HG03432 (cell line): ENCODE data around the gene SLC16A10.
"Not testable (repeated sequence)": the region's sequence is repeated elsewhere in the genome, so short reads cannot be mapped to it uniquely, and the experiment has no call there.

Source experiments
- ATAC-seq: cut with Tn5 transposase; IDR thresholded peaks from one replicate; pipeline ENCODE4 v1.9.1; 2021; ENCODE audit warnings: mild to moderate bottlenecking, moderate library complexity; ENCODE audit not compliant: unreplicated experiment

The SLC16A10 gene

DNA sequence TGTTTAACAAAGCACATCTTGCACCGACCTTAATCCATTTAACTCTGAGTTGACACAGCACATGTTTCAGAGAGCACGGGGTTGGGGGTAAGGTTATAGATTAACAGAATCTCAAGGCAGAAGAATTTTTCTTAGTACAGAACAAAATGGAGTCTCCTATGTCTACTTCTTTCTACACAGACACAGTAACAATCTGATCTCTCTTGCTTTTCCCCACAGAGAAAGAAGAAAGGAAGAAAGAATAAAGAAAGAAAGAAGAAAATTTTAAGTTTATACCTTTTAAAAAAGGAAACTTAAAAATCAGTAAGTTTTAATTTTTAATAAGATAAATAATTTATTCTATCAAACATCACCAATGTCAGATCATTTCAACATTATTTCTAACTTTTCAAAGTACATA lies 168.5 kb downstream of the SLC16A10 start:
- not testable (repeated sequence) for ATAC-seq

DNA sequence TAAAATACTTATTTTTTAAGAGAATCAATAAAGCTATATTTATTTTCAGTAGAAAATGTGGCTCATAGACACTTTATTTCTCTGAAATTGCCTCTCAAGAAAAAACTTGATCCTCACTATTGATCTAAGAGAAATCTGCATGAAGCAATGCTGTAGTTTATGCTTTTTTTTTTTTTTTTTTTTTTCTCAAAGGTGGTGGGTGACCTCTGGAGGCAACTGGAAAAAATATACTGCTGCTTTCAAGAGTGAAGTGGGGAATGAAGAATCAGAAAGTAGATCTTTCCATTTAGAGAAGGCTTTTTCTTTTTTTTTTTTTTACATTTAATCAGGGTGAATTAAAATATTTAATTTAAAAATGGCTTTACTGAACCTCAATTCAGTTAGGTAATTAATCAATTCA lies 169.3 kb downstream of the SLC16A10 start:
- no peak for ATAC-seq

DNA sequence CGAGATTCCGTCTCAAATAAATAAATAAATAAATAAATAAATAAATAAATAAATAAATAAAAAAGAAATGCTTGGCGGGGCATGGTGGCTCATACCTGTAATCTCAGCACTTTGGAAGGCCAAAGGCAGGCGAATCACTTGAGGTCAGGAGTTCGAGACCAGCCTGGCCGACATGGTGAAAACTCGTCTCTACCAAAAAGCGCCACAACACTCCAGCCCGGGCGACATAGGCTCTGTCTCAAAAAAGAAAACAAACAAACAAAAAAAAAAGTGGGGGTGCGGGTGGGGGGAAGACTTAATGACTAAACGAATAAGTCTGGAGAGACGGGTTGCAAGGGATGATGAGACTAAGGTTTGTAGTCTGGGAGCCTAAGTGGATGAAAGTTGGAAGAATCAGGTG lies 170.7 kb downstream of the SLC16A10 start:
- ATAC-seq = no peak

DNA sequence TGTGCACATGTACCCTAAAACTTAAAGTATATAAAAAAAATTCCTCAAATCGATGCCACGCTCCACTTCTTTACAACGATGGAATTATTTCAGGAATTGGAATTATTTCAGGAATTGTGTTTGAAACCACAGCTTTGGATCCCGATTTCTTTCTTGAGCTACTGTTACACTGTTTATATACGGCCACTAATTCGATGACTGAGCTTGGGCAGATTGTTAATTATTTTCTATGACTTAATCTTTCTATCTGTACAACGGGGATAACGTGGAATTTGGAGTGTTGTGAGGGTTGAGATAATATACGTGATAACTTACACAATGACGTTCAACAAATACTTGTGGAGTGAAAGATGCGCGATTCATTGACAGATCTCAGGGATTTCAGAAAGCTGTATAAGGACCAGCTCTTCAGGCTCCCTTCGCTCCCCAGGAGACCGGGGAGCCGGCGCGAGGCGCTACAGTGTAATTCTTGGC lies 171.3 kb downstream of the SLC16A10 start:
- ATAC-seq = no peak

DNA sequence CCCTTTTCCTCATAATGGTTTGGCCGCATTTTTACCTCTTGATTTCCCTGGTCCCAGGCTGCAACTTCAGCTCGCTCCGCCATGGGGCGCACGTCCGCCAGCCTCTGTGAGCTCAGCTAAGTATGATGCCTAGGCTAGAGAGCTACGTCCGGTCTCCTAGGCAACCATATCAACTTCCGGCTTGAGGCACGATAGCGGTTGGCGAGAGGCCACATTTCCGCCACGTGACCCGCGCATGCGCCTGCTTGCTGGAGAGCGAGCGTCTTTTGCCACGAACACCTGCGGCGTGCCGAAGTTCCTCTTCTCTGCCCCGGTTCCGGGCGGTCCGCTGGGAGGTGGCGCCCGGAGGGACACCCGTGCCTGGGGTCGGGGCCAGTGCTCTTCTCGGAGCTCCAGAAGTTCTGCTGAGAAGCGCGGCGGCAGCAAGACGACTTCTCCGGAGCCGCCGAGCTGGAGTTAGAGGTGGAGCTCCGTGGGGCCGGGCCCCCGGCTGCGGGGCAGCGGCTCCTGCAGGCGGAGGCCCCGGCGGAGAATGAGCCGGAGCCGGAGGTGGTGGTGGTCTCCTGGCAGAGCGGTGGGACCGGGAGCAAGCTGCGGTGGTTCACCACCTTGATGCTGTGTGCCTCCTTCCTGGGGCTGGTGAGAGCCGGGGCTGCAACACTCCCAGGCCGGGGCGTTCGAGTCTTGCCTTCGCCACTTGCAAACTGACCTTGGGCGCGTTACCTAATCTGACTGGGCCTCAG lies 172.0 kb downstream of the SLC16A10 start:
- peak; percentile 99 for ATAC-seq

DNA sequence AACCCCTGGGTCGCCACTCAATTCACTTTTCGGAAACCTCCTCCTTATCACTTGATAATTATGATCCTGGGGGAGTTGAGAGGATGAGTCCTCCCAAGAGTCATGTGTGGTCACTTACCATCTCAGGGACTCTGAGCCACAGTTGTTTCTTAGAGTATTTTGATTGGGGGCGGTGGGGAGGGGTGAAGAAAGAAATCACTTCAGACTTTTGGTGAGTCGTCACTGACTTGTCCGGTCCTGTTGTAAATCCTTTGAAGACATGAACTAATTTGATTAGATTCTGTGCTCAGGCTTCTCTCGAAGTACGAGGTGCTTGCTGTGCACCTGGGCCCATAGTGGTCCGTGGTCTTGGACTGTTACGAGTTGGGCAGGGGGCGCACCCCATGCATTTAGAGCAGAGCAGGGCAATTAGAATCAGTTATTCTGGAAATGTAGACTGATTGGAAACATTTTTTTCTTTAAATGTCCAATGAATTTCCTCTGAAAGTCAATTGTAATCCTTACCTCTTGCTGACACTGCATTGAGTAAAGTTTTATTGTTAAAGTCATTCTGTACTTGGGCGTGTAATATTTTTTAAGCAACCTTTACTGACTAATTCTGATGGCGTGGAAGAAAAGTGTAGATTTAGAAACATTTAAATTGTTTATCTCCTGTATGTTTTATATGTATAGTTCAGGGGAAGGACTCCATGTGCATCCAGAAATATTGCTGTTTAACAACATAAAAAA lies 173.4 kb downstream of the SLC16A10 start:
- no peak for ATAC-seq

DNA sequence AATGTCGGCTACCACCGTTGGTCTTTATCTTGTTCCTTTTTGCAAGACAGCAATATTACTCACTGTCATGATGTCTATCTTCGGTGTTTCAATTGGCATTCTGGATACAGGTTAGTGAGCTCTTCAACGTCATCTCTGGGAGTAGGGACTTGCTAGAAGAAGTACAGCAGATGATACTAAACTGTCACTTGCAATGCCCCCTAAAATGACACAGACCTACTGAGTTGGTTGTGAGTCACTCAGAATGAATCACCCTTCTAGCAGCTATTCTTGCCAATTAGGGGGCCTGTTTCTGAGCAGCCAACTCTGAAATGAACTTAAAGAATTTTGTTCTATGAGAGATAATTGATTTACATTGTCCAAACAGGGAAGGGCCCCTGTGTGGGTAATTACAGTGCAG lies 176.5 kb downstream of the SLC16A10 start:
- no peak for ATAC-seq

DNA sequence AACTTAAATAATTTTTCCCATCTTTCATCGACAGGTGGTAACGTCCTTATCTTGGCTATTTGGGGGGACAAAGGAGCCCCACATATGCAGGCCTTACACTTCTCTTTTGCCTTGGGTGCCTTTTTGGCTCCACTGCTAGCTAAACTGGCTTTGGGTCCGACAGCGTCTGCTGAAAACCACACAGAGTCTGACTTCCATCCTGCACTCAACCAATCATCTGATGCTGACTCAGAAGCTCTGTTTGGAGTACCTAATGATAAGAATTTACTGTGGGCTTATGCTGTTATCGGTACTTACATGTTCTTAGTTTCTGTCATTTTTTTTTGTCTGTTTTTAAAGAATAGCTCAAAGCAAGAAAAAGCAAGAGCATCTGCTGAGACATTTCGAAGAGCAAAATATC lies 178.5 kb downstream of the SLC16A10 start:
- no peak for ATAC-seq

DNA sequence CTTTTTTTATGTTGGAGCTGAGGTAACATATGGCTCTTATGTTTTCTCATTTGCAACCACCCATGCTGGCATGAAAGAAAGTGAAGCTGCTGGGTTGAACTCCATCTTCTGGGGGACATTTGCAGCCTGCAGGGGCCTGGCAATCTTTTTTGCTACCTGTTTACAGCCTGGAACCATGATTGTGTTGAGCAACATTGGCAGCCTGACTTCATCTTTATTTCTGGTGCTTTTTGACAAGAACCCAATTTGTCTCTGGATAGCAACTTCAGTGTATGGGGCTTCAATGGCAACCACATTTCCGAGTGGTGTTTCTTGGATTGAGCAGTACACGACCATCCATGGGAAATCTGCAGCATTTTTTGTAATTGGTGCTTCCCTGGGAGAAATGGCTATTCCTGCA lies 179.0 kb downstream of the SLC16A10 start:
- ATAC-seq = no peak

DNA sequence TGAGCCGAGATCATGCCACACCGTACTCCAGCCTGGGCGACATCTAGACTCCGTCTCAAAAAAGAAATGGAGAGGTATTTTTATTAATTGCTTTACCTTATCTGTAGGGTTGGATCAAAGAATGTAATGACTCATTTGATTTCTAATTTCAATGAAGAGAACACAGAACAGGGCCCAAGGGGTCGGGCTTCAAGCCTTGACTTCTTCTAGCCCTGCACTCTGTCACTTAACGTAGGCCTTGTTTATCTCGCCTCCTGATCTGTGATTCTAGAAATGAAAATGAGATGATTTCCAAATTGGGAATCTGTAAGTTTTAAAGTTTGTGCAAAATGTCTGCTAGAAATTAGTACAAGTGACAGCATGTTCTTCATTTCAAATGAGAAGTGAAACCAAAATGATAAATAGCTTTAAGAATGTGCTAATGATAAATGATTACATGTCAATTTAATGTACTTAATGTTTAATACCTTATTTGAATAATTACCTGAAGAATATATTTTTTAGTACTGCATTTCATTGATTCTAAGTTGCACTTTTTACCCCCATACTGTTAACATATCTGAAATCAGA lies 180.5 kb downstream of the SLC16A10 start:
- no peak for ATAC-seq

DNA sequence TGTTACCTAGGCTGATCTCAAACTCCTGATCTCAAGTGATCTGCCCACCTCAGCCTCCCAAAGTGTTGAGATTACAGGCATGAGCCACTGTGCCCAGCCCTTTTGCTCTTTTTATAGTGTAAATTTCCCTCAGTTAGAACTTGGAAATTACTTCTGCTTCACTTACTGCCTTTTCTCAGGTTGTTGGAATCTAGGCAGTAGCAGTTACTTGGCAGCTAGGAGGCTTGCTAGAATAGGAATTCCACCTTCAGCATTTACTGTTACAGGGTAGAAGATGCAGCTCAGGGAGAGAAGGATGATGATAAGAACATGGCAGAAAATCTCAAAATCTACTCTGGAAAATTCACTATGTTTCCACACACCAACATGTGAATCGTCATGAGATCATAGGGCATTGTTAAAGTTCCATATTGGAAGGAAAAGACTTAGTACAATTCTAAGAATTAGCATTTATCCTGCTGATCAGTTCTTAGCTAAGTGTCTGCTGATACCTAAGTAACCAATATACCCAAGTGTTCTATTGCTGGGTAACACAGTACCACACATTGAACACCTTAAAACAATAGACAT lies 182.2 kb downstream of the SLC16A10 start:
- ATAC-seq = no peak

DNA sequence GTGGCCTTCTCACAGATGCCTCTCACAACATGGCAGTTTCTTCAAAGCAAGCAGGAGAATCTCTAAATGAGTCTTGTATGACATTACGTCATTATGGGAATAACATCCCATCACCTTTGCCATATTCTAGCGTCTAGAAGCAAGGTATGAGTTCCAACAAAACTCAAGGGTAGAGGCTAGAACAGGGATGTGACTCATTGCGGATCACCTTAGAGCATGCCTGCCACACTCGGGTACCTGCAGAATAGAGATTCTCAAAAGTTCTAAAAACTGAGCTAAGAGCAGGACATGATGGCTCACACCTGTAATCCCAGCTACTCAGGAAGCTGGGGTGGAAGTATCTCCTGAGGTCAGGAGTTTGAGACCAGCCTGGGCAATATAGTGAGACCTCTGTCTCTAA lies 182.8 kb downstream of the SLC16A10 start:
- no peak for ATAC-seq

DNA sequence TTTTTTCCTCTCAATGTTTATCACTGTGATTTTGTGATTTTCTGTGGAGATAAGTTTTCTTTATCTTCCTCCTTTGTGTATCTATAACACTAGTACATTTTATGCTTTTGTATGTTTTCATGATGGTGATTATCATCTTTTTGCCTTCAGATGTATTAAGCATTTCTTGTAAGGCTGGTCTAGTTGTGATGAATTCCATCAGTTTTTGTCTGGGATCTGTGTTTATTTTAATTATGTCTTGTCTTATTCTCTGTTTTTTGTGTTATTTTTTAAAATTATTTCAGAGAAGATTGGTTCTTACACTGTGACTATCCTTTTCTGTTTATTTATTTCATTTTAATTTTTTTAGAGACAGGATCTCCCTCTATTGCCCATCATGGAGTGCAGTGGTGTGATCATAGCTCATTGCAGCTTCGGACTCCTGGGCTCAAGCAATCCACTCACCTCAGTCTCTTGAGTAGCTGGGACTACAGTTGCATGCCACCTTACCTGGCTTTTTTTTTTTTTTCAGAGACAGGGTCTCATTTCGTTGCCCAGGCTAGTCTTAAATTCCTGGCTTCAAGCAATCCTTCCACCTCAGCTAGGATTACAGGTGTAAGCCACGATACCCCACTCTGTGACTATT lies 187.4 kb downstream of the SLC16A10 start:
- ATAC-seq = no peak

DNA sequence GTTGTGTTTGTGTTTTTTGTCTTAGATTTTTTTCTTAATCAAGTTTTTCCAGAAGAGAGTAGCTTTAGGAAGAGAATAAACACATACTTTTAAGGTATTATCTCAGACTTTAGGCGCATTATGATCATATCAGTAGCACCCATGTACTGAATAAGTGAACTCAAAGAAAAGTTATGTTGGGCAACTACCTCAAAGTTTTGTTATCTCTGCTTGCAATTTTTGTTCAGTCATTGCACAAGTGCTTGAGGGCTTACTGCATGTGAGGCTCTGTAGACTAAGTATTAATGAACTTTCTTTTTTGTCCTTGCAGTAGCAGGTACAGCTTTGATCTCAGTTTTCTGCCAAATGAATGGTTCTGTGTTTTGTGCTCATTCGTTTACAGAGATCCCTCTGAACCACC lies 189.0 kb downstream of the SLC16A10 start:
- ATAC-seq = no peak

DNA sequence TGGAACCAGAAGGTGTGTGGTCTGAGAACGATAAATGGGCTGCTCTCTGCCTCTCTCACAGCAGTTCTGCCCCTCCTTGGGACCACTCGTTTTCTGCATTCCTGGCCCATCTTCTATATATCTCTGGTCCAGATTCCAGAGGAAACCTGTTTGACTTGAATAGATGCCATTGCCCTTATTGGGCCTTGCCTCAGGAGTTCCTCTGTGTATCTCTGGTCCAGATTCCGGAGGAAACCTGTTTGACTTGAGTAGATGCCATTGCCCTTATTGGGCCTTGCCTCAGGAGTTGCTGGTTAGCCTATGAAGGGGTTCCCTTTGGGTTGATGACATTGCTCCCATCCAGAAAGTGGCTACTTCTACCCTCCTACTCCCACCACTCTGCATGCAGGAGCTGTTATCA lies 189.4 kb downstream of the SLC16A10 start:
- no peak for ATAC-seq

DNA sequence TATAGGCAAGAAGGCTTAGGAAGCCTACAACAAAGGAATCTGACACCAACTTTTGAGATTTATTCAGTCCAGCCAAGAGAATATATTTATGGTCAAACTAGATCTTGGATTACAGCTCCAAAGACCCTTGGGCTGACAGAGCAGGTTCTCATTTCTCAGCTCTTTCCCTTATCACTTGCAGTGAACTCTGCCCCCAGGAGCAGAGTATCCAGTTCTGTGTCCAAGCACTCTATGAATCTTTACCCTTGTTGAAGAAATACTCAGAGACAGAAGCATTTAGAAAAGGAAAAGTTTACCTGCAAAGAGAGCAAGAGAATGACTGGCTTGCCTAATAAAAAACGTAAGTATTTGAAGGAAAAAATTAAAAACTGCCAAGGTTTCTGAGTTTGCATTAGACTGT lies 190.5 kb downstream of the SLC16A10 start:
- no peak for ATAC-seq

DNA sequence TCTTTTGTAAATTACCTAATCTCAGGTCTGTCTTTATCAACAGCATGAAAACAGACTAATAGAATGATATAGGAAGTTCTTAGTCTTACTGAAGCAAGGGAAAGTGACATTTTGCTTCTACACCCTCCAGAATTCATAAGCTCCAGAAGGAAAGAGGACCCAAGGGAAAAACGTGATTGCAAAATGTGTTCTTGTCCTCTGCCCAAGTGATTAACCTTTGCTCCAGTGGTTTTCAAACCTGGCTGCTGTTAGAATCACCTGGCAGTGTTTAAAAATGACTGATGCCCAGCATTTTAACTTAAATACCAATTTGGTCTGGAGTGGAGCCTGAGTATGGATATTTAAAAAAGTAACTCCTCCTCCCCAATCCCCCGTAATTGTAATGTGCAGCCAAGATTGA lies 191.4 kb downstream of the SLC16A10 start:
- ATAC-seq = no peak

DNA sequence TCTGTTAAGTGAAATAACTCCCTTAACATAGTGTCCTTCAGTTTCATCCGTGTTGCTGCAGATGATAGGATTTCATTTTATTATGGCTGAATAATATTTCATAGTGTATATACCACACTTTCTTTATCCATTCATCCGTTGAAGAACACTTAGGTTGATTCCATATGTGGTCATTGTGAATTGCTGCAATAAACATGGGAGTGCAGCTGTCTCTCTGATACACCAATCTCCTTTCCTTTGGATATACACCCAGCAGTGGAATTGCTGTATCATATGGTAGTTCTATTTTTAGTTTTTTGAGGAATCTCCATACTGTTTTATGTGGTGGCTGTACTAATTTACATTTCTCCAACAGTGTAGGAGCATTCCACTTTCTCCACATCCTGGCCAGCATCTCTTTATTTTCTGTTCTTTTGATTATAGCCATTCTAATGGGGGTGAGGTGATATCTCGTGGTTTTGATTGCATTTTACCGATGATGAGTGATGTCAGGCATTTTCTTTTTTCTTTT lies 193.2 kb downstream of the SLC16A10 start:
- ATAC-seq = no peak
